ENCODE data around the gene UNC45A.
A peak's percentile ranks its signal among the peaks of the same experiment; 100 is the strongest.

Gene UNC45A

GRCh38 chr15:90942354-90943120, 7.5 kb downstream of the UNC45A start:
- DNase-seq (ENCODE audit: low spot score), result no peak

- DNase-seq (ENCODE audit: low spot score), result no peak
Measured at GRCh38 chr15:90945091-90945490, 10.0 kb downstream of the UNC45A start.

- DNase-seq (ENCODE audit: low spot score), result no peak
Measured at GRCh38 chr15:90946538-90946937, 11.5 kb downstream of the UNC45A start.

GRCh38 chr15:90946941-90947576, 12.0 kb downstream of the UNC45A start:
- no peak for DNase-seq (ENCODE audit: low spot score)

DNA sequence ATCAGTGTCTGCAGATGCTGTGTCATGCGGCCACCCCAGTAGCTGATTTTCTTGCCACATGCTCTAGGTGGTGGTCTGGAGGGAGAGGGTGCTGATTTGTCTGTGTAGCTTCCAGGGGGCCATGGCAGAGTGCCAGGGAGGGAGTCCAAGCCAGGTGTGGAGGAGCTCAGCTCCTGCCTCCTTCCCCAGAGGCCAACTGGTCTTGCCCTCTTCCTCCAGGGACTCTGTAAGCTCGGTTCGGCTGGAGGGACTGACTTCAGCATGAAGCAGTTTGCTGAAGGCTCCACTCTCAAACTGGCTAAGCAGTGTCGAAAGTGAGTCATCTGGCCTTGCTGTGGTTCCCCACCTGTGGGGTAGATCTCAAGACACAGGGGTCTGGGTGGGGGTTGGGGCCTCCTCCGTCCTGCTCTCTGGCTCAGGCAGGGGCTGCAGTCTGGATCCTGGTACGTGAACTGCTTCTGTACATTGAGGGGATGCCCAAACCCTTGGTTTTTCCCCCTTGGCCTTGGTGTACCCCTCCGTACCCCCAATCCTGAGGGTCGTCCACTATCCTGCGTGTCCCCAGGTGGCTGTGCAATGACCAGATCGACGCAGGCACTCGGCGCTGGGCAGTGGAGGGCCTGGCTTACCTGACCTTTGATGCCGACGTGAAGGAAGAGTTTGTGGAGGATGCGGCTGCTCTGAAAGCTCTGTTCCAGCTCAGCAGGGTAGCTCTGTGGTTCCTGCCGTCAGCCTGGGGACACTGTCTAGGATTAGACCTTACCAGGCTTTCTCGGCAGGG, 12.7 kb downstream of the UNC45A start:
- no peak for DNase-seq (ENCODE audit: low spot score)

GRCh38 chr15:90948506-90948905, 13.4 kb downstream of the UNC45A start:
- DNase-seq (ENCODE audit: low spot score), result no peak

DNA sequence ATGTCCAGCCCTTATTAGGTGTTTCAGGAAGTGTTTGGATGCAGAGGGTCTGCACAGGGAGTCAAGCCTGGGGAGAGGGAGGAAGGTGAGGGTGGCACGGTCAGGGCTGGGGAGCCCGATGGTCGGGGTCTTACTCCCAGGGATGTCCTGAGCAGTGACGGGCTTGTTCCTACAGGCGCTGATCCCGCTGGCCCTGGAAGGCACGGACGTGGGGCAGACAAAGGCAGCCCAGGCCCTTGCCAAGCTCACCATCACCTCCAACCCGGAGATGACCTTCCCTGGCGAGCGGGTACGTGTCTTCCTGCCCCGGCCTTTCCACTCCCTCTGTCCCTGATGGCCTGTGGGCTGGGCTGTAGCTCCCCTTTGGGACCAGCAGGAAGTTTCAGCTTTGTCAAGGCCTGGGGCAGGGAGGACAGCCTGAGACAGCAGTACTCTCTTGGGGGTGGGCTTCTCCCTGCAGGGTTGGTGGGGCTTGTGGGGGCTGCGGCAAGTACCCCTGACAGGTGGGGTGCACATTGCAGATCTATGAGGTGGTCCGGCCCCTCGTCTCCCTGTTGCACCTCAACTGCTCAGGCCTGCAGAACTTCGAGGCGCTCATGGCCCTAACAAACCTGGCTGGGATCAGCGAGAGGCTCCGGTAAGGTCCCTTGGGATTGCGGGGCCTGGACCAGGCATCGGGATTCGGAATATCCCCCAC, 15.0 kb downstream of the UNC45A start:
- no peak for DNase-seq (ENCODE audit: low spot score)

- no peak for DNase-seq (ENCODE audit: low spot score)
Measured at GRCh38 chr15:90950676-90951075, 15.6 kb downstream of the UNC45A start.

DNA sequence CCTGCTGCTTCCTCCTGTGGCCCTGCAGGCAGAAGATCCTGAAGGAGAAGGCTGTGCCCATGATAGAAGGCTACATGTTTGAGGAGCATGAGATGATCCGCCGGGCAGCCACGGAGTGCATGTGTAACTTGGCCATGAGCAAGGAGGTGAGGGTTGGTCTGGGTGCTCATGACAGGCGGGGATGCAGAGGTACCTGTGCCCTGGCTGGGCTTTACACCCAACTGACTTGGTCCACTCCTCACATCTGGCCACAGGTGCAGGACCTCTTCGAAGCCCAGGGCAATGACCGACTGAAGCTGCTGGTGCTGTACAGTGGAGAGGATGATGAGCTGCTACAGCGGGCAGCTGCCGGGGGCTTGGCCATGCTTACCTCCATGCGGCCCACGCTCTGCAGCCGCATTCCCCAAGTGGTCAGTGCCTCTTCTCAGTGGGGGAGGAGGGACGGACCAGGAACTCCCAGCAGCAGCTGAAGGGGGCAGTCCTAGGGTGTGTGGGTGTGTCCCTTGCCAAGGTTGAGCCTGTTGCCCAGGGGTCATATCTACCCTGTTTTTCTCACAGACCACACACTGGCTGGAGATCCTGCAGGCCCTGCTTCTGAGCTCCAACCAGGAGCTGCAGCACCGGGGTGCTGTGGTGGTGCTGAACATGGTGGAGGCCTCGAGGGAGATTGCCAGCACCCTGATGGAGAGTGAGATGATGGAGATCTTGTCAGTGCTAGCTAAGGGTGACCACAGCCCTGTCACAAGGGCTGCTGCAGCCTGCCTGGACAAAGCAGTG, 18.0 kb downstream of the UNC45A start:
- DNase-seq (ENCODE audit: low spot score), result no peak

GRCh38 chr15:90953947-90954711, 19.0 kb downstream of the UNC45A start:
- DNase-seq (ENCODE audit: low spot score), result no peak

GRCh38 chr15:90954712-90955623, 19.9 kb downstream of the UNC45A start, which contains the start of gene RCCD1:
Gene RCCD1 (plus strand): TSS chr15:90954884. CDS start chr15:90956735, 1,851 bp downstream.
- peak; percentile 98 for DNase-seq (ENCODE audit: low spot score)

DNA sequence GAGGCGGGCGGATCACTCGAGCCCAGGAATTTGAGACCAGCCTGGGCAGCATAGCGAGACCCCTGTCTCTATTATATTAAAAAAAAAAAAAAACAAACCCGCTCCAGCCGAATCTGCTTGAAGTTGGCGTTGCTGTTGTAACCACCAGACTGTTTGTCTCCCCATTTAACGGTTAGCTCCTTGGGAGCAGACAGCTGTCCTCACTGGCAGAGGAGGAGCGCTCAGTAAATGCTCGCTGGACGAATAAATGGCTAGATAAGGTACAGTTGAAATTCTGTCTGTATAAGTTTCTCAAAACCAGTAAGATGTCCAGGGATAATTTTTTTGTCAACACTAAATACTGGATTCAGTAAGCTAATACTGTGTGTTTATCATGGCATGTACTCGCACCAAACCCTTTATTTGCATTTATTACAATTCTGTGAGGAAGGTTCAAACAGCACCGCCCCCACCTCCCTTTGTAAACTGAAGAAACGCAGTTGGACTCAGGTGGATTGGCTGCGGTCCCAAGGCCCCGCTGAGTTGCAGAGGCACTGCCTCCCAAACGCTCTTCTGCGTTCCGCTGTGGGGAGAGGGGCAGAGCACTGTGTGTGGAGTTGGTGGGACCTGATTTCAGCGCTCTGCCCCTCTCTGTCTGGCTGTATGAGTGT, 20.7 kb downstream of the UNC45A start:
- DNase-seq (ENCODE audit: low spot score), result no peak

DNA sequence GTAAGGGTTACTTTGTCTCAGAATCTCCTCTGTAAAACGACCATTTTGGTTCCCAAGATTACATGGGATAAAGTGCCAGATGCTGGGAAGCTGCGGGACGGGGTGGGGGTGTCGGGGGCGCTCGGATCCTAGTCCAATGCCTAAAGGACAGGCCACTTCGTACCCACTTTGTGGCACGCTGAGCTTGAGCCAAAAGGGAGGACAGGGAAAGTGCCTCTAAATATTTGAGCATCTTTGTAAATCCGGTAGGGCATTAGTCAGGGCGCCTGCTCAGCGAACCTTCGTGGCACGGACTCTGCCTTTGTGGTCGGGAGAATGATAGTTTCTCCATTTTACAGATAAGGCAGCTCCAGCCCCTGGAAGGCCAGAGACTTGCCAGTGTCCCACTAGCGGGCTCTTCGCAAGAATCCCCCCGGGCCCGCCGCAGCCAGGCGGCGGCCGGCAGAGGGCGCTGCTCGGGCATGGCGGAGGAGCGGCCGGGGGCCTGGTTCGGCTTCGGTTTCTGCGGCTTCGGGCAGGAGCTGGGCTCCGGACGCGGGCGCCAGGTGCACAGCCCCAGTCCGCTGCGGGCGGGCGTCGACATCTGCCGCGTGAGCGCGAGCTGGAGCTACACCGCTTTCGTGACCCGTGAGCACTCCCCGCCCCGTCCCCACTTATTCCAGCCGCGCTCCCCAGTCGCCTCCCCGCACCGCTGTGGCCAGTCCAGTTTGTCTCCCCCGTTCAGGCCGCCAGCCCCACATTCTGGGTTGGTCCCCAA, 21.4 kb downstream of the UNC45A start:
- DNase-seq (ENCODE audit: low spot score), result peak; percentile 95

DNA sequence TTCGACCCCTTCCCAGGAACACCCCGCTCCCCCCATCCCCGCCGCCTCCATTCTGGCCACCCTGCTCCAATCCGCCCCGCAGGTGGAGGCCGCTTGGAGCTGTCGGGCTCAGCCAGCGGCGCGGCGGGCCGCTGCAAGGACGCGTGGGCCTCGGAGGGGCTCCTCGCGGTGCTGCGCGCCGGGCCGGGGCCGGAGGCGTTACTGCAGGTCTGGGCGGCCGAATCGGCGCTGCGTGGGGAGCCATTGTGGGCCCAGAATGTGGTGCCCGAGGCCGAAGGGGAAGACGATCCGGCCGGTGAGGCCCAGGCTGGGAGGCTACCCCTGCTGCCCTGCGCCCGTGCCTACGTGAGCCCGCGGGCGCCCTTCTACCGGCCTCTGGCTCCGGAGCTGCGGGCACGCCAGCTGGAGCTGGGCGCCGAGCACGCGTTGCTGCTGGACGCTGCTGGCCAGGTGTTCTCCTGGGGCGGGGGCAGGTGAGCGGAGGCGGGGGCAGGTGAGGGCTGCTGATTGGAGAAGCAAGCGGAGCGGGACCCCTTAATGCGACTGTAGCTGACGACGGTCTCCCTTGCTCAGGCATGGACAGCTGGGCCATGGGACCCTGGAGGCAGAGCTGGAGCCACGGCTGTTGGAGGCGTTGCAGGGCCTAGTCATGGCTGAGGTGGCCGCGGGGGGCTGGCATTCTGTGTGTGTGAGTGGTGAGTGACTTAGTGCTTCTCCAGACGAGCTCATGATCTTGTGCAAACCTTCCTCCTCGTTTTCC, 22.1 kb downstream of the UNC45A start:
- peak; percentile 68 for DNase-seq (ENCODE audit: low spot score)

GRCh38 chr15:90957791-90958190, 22.7 kb downstream of the UNC45A start:
- DNase-seq (ENCODE audit: low spot score), result no peak

- DNase-seq (ENCODE audit: low spot score), result no peak
Measured at GRCh38 chr15:90959028-90959595, 24.0 kb downstream of the UNC45A start.

DNA sequence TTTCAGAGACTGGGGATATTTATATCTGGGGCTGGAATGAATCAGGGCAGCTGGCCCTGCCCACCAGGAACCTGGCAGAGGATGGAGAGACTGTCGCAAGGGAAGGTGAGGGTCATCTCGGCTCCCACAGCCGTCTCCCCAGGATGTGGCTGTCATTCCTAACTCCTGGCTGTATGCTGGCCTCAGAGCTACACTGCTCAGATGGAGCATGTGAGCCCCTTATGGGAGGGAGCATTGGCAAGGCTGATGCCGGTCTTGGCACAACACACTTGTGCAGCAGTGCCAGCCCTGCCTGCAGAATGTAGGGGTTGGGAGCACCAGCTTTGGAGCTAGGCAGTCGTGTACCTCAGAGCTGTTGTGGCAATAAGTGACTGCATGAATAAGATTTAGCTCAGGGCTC, 24.8 kb downstream of the UNC45A start:
- DNase-seq (ENCODE audit: low spot score), result peak; percentile 33
